HG03521 (cell line): ENCODE data around the gene ADAD2.
"Not testable (repeated sequence)": the region's sequence is repeated elsewhere in the genome, so short reads cannot be mapped to it uniquely, and the experiment has no call there.

Experiments
- ATAC-seq: cut with Tn5 transposase; IDR thresholded peaks from one replicate; pipeline ENCODE4 v1.9.1; 2021; ENCODE audit warnings: mild to moderate bottlenecking, moderate library complexity; ENCODE audit not compliant: unreplicated experiment

The ADAD2 gene

DNA sequence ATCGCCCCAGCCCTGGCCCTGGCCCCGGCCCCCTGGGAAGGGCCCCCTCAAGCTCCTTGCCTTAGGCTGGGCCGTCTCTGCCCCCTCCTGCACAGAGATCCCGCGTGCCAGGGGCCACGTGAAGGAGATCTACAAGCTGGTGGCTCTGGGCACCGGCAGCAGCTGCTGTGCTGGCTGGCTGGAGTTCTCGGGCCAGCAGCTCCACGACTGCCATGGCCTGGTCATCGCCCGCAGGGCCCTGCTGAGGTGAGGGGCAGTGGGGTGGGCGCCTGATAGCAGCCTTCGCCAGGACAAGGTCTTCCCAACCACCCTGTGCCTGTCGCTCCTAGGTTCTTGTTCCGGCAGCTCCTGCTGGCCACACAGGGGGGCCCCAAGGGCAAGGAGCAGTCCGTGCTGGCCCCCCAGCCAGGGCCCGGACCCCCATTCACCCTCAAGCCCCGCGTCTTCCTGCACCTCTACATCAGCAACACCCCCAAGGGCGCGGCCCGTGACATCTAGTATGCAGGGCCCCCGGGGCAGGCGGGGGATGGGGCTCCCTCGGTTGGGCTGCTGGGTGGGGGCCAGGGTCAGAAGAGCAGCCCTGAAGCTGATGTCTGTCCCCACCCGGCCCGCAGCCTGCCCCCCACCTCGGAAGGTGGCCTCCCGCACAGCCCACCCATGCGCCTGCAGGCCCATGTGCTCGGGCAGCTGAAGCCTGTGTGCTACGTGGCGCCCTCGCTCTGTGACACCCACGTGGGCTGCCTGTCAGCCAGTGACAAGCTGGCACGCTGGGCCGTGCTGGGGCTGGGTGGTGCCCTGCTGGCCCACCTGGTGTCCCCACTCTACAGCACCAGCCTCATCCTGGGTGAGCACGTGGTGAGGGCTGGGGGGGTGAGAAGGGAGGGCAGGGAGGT lies 4.5 kb downstream of the ADAD2 start:
- no peak for ATAC-seq

DNA sequence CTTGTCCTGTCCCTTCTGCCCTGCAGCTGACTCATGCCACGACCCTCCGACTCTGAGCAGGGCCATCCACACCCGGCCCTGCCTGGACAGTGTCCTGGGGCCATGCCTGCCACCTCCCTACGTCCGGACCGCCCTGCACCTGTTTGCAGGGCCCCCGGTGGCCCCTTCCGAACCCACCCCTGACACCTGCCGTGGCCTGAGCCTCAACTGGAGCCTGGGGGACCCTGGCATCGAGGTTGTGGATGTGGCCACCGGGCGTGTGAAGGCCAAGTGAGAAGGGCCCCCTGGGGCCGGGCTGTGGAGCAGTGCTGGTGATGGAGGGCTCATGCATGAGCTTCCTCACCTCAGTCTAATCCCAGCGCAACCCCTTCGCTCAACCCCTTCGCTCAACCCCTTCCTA lies 5.1 kb downstream of the ADAD2 start:
- no peak for ATAC-seq

DNA sequence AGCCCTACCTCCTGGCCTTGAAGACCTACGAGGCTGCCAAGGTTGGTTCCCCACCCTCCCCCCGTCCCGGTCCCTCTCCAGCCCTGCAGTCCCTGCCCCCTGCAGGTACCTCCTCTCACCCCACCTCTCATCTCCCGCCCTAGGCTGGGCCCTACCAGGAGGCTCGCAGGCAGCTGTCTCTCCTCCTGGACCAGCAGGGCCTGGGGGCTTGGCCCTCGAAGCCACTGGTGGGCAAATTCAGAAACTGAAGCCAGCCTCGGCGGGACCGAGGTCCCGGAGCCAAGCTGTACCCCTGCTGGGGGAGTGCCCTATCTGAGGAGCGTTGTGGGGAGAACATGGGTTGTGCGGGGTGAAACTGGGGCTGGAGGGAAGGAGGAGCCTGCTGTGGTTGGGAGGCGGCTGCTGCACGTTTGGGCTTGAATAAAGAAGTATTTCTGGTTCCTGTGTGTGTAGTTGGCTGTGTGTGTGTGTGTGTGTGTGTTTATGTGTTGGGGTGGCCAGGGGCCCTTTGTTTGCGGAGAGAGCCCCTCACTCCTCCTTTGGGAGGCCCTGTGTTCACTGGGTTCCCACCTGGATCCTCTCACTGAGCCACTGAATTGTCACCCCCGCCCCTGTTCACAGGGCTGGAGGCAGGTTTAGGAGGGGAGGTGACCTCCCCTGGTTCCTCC lies 5.9 kb downstream of the ADAD2 start:
- no peak for ATAC-seq

DNA sequence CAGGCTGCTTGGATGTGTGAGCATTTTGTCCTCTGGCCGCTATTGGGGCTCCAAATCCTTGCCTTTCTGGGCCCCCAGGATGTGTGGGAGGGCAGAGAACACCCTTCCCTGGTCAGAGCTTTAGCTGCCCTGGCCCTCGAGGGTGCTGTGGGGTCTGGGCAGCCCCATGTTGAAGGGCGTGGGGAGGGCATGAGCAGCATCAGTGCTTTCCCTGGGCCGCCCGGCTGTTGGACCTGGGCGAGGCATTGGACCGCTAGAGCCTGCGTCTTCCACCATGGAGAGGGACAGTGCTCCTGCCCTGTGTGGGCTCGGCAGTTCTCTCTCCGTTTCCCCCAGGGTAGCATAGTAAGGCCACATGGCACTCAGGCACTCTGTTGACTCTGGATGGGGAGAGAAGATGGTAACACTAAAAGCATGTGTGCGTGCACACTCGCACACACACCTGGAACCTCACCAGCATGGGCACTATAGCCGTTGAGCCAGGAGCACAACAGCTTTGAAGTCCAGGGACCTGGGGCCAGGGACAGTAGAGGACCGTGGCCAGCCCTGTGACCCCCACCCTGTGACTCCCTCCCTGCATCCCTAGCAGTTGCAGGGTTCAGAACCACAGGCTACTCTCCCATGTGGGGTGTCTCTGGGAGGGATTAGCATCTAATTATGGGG lies 6.6 kb downstream of the ADAD2 start:
- ATAC-seq = no peak

- no peak for ATAC-seq
Observed at GRCh38 chr16:84198401-84198800, 7.4 kb downstream of the ADAD2 start.

- no peak for ATAC-seq
Observed at GRCh38 chr16:84199097-84199496, 8.1 kb downstream of the ADAD2 start.

DNA sequence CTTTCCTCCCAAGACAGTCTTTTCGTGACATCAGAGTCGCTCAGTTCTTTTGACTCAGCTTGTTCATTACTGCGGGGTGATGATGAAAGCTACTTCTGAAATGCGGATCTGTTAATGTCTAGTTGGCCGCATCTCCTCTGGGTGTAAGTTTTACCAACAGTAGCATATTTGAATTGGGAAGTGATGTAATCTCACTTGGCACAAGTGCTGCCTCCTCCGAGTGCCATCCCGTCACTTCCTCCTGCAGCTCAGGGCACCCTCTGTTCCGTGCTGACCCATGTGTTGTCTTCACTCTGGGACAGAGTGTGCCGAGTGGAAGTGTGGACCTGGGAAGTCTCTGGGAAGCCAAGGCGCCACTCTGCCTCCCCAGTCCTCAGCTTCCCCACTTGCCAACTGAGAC lies 8.9 kb downstream of the ADAD2 start:
- no peak for ATAC-seq

DNA sequence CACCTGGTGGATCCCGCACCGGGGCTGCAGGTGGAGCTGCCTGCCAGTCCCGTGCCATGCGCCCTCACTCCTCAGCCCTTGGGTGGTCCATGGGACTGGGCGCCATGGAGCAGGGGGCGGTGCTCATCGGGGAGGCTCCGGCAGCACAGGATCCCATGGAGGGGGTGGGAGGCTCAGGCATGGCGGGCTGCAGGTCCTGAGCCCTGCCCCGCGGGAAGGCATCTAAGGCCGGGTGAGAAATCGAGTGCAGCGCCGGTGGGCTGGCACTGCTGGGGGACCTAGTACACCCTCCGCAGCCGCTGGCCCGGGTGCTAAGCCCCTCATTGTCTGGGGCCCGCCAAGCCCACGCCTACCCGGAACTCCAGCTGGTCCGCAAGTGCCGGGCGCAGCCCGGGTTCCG lies 13.6 kb downstream of the ADAD2 start:
- not testable (repeated sequence) for ATAC-seq

DNA sequence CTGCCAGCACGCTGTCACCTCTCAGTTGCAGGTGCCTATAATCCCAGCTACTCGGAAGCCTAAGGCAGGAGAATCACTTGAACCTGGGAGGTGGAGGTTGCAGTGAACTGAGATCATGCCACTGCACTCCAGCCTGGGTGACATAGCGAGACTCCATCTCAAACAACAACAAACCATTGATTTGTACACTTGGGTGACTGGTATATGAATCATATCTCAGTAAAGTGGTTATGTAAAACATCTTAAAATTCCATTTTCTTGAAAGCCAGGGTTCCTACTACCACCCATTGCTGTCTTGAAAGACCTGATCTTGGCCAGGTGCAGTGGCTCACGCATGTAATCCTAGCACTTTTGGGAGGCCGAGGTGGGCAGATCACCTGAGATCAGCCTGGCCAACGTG lies 14.2 kb downstream of the ADAD2 start:
- ATAC-seq = not testable (repeated sequence)

DNA sequence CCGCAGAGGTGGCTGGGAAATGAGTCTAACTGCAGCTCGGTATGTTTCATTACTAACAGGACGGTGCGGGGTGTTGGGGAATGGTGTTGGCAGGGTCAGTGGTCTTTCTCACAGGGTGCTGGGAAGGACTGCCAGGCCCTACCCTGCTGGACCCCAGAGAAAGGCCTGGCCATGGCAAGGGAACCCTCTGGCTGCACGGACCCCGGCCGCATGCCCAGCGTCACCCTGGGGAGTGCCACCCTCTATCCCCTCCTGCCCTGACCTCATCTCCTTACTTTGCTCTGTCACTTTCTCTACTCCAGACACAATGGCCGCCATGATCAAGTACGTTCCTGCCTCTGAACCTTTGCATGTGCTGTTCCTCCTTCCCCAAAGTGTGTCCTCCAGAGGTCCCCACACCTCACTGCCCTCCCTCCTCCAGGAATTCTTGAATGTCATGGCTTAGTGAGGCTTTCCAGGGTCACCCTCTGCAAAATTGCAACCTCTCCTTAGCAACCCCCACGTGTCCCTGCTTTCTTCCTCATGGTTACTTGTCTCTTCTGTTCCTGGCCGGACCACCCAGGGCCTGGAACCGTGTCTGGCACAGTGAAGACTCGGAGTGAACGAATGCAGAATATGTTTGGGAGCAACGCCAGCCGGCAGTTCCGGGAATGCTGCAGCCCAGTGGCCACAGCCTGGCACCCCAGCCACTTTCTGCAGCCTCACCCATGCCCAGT lies 15.2 kb downstream of the ADAD2 start:
- ATAC-seq = no peak

DNA sequence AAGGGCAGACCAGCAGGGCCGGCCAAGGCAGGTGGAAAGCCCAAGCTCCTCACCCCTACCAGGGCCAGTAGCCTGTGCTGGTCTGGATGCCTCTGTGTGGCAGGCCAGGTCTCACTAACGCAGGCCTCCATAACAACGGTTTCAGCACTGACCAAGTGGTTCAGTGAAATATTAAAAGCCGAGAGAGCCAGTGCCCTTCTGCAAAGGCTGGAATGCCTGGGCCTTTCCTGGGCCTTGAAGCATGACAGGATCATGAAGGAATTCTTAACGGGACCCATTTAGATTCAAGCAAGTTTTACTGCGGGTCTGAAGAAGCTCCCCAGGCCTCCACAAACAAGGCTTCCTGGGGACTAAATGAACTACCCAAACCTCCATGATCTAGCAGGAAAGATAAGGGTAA lies 16.3 kb downstream of the ADAD2 start:
- no peak for ATAC-seq

DNA sequence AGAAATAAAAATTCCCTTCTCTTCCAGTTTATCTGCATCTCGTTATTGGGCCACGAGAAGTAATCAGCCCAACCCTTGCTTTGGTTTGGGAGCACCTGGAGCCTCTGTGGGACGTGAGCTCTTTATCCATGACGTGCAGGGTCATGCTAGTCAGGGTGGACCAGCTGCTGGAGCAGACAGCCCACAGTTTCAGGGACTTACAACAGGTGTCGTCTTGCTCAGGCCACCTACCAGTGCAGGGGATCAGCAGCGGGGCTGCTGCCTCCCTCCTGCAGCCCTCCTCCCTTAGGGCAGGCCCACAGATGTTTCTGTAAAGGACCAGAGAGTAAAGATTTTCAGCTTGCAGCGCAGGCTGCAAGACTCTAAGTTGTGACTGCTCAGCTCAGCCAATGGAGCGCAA lies 16.9 kb downstream of the ADAD2 start:
- no peak for ATAC-seq

GRCh38 chr16:84209989-84210388 lies 19.0 kb downstream of the ADAD2 start:
- no peak for ATAC-seq

- no peak for ATAC-seq
Observed at GRCh38 chr16:84212154-84212553, 21.2 kb downstream of the ADAD2 start.

DNA sequence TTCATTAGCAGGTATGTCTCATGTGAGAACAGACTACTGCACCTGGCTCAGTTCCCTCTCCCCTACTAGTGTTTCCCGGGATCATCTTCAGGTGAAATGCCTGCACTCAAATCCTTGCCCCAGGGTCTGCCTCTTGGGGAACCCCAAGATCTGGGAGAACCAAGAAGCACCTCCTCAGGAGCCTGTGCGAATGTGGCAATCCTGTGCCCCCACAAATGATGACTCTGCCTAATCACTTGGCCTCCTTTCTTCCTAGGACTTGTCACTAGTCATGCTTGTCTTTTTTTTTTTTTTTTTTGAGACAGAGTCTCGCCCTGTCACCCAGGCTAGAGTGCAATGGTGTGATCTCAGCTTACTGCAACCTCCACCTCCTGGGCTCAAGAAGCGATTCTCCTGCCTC lies 21.7 kb downstream of the ADAD2 start:
- no peak for ATAC-seq

GRCh38 chr16:84214451-84215066 lies 23.6 kb downstream of the ADAD2 start:
- ATAC-seq = no peak

- ATAC-seq = no peak
Observed at GRCh38 chr16:84215531-84215930, 24.6 kb downstream of the ADAD2 start.

DNA sequence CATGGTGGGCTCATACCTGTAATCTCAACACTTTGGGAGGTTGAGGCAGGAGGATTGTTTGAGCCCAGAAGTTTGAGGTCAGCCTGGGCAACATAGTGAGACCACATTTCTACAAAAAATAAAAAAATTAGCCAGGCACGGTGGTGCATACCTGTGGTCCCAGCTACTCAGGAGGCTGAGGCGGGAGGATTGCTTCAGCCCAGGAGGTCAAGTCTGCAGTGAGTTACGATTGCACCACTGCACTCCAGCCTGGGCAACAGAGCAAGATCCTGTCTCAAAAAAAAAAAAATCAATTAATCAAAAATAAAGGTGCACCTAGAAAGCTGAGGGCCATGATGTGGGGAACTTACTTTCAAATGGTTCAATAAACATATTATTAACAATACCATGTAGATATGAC lies 25.2 kb downstream of the ADAD2 start:
- ATAC-seq = not testable (repeated sequence)

DNA sequence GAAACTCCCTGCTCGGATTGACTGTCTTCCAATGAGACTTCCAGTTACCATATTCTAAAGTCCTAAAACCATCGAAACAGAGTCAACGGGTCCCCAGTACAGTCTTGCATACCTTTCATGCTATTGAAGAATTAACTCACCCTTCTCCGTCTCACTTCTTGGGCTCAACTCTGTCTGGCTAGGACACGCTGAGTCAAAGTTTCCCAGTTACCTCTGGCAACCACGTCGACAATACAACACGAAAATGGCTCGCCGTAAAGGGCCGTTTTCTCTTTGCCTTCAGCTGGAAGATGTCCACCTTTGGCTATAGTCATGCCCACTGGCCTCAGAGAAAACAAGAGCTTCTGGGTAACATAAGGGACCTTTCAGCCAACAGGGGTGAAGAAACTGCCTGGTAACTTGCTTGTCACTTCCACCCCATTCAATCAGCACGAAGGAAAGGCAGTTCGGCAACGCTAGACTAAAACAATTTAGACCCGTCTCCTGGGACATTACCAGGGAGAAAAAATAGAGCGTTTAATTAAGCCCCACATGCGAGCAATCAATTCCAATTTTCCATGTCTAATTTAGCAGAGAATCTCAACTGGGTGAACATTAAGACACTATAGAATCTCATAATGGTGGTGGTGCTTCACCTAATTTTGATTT lies 27.3 kb downstream of the ADAD2 start:
- no peak for ATAC-seq

DNA sequence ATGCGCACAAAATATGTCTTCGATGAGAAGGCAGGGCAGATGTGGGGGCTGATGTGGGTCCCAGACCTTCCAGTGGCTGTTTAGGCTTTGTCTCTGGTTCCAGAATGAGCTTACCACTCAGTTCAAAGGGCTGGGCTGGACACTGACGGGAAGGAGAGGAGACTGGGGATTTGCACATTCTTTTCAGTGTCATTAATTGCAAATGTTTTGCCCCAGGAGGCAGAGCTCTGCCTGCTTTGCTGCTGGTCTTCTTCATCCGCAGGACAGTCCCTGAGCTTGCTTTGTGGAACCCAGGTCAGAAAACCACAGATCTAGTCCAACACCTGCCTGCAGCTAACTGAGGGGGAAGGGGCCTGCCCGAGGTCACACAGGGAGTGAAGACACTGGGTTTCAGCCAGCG lies 28.0 kb downstream of the ADAD2 start:
- ATAC-seq = no peak
